SK-N-SH (cell line): Measurements from ENCODE around the gene SPACA5. TPM values are rescaled to one million over a fixed set of nuclear protein-coding genes. Genes with fewer than 3 reads are reported as not detected.
"Not testable (repeated sequence)": the region's sequence is repeated elsewhere in the genome, so short reads cannot be mapped to it uniquely, and the experiment has no call there.

ENCODE experiments used
- CTCF ChIA-PET: fragments of 300-600, 350-600 bp; formaldehyde crosslinking; extraction: SDS; loops from one replicate; lab custom pipeline; 2021; lab: Yijun Ruan, JAX
- POLR2A ChIA-PET: fragments of 350-600 bp; sonication (Branson Sonifier 250); formaldehyde crosslinking; extraction: SDS; loops from one replicate; lab custom pipeline; 2020; ENCODE audit warnings: antibody characterized with exemption, inconsistent platforms; lab: Yijun Ruan, JAX
- DNase-seq: peaks from one replicate; pipeline ENCODE4 v3.0.0; 2012
- H2AFZ ChIP-seq: fragments of 200-600 bp; sonication (generic); 2 replicates; pipeline ENCODE4 v1.8.1; 2016; ENCODE audit warnings: antibody characterized with exemption, mild to moderate bottlenecking, low read depth
- H3F3A ChIP-seq: fragments of 200-600 bp; sonication (generic); replicated peaks from 2 replicates; pipeline ENCODE3; 2016; ENCODE audit warnings: antibody characterized with exemption, mild to moderate bottlenecking; ENCODE audit not compliant: insufficient read depth
- H3K27ac ChIP-seq, 2 experiments: fragments of 200-500 bp in 1 of 2; fragments of 200-600 bp in 1 of 2; sonication (Bioruptor generic) in 1 of 2; sonication (generic), shearing (Covaris generic) in 1 of 2; 2 replicates each; pipeline versions ENCODE4 v1.5.1 to v1.6.1; 2014 to 2016; ENCODE audit warnings: low read depth in 2 of 2, inconsistent platforms in 1 of 2, low read length in 1 of 2, mild to moderate bottlenecking in 1 of 2, mixed read lengths in 1 of 2
- H3K27me3 ChIP-seq: fragments of 200-600 bp; sonication (generic), shearing (Covaris generic); 2 replicates; pipeline ENCODE4 v1.6.1; 2016; ENCODE audit warnings: mixed run types; ENCODE audit not compliant: insufficient read depth
- H3K36me3 ChIP-seq, 2 experiments: fragments of 200-500 bp in 1 of 2; fragments of 200-600 bp in 1 of 2; sonication (Bioruptor generic) in 1 of 2; sonication (generic) in 1 of 2; replicated peaks in 1 of 2; 2 replicates each; pipeline versions ENCODE3 to v1.5.1; 2014 to 2016; ENCODE audit warnings: low read length in 1 of 2, mild to moderate bottlenecking in 1 of 2; ENCODE audit not compliant: insufficient read depth in 2 of 2, control insufficient read depth in 1 of 2
- H3K4me1 ChIP-seq, 2 experiments: fragments of 200-500 bp in 1 of 2; fragments of 200-600 bp in 1 of 2; sonication (Bioruptor generic) in 1 of 2; sonication (generic), shearing (Covaris generic) in 1 of 2; 2 replicates each; pipeline versions ENCODE4 v1.5.1 to v1.6.1; 2014 to 2016; ENCODE audit warnings: low read depth in 1 of 2, low read length in 1 of 2, mixed run types in 1 of 2; ENCODE audit not compliant: insufficient read depth in 2 of 2, control insufficient read depth in 1 of 2
- H3K4me2 ChIP-seq: fragments of 200-600 bp; sonication (generic), shearing (Covaris generic); 2 replicates; pipeline ENCODE4 v1.6.1; 2017; ENCODE audit warnings: mixed run types
- H3K4me3 ChIP-seq, 2 experiments: fragments of 200-500 bp in 1 of 2; fragments of 200-600 bp in 1 of 2; sonication (Bioruptor generic) in 1 of 2; sonication (generic), shearing (Covaris generic) in 1 of 2; 2 replicates each; pipeline versions ENCODE4 v1.5.1 to v1.8.1; 2014 to 2016; ENCODE audit warnings: low read depth in 2 of 2, inconsistent platforms in 1 of 2, low read length in 1 of 2, mild to moderate bottlenecking in 1 of 2, mixed read lengths in 1 of 2, moderate library complexity in 1 of 2
- H3K79me2 ChIP-seq: fragments of 200-600 bp; sonication (generic); 2 replicates; pipeline ENCODE4 v1.8.1; 2017; ENCODE audit warnings: mild to moderate bottlenecking; ENCODE audit not compliant: insufficient read depth
- H3K9ac ChIP-seq: fragments of 200-600 bp; sonication (generic); 2 replicates; pipeline ENCODE4 v1.6.1; 2017; ENCODE audit warnings: mixed run types
- H3K9me2 ChIP-seq: fragments of 200-600 bp; sonication (generic); 2 replicates; pipeline ENCODE4 v1.6.1; 2017; ENCODE audit warnings: mixed run types
- H3K9me3 ChIP-seq: fragments of 200-600 bp; sonication (generic); 2 replicates; pipeline ENCODE4 v1.6.1; 2017; ENCODE audit warnings: mixed run types, mild to moderate bottlenecking, moderate library complexity
- H4K20me1 ChIP-seq: fragments of 200-600 bp; sonication (generic); 2 replicates; pipeline ENCODE4 v1.6.1; 2017; ENCODE audit warnings: mild to moderate bottlenecking, mixed run types; ENCODE audit not compliant: insufficient read depth
- EP300 ChIP-seq, 2 experiments: IDR thresholded peaks; 2 replicates each; pipeline versions ENCODE4 v1.4.0 to v1.6.1; 2012; ENCODE audit warnings: borderline replicate concordance in 1 of 2, low read depth in 1 of 2, low read length in 1 of 2
- FOXM1 ChIP-seq: IDR thresholded peaks from 2 replicates; pipeline ENCODE4 v1.4.0; 2012; ENCODE audit warnings: low read depth, mild to moderate bottlenecking
- GABPA ChIP-seq: IDR thresholded peaks from 2 replicates; pipeline ENCODE4 v1.4.0; 2012; ENCODE audit warnings: low read depth, mild to moderate bottlenecking
- GATA2 ChIP-seq: sonication (generic); formaldehyde crosslinking; IDR thresholded peaks from 2 replicates; pipeline ENCODE4 v1.5.0; 2020; ENCODE audit warnings: mild to moderate bottlenecking, missing genetic modification reagents
- JUND ChIP-seq: IDR thresholded peaks from 2 replicates; pipeline ENCODE4 v1.4.0; 2012
- POLR2AphosphoS5 ChIP-seq: IDR thresholded peaks from 2 replicates; pipeline ENCODE4 v1.6.1; 2012; ENCODE audit warnings: low read depth, low read length
- RAD21 ChIP-seq: IDR thresholded peaks from 2 replicates; pipeline ENCODE4 v1.6.1; 2012; ENCODE audit warnings: mild to moderate bottlenecking, low read length
- RCOR1 ChIP-seq: fragments of 150-350 bp; IDR thresholded peaks from 2 replicates; pipeline ENCODE4 v1.6.1; 2017; ENCODE audit warnings: antibody characterized with exemption, low read length
- RFX5 ChIP-seq: IDR thresholded peaks from 2 replicates; pipeline ENCODE4 v1.6.1; 2012; ENCODE audit warnings: mild to moderate bottlenecking, improper control_type of control experiment, low read length
- RXRA ChIP-seq: IDR thresholded peaks from 2 replicates; pipeline ENCODE4 v1.4.0; 2012; ENCODE audit warnings: low read depth, mild to moderate bottlenecking, borderline replicate concordance
- SIN3A ChIP-seq: IDR thresholded peaks from 2 replicates; pipeline ENCODE4 v1.6.1; 2012; ENCODE audit warnings: low read depth, mild to moderate bottlenecking, low read length, moderate library complexity, borderline replicate concordance
- SMC3 ChIP-seq: IDR thresholded peaks from 2 replicates; pipeline ENCODE4 v1.6.1; 2012; ENCODE audit warnings: low read depth, low read length, improper control_type of control experiment
- TEAD4 ChIP-seq: IDR thresholded peaks from 2 replicates; pipeline ENCODE4 v1.4.0; 2012; ENCODE audit warnings: mild to moderate bottlenecking, borderline replicate concordance; ENCODE audit not compliant: insufficient read depth
- WGBS: methylation state at CpG from one replicate; pipeline ENCODE4 v1.1.6; 2017; ENCODE audit warnings: low lambda C conversion rate; 5-methylcytosine and 5-hydroxymethylcytosine counted together
- polyA plus RNA-seq, 3 experiments: library from polyadenylated mRNA; depleted of rRNA; stranded (reverse); fragments of >200 nt; gene quantifications; 2 replicates each; pipeline ENCODE4 v1.2.3, GENCODE V29; 2012
- TF ChIP-seq, protein P1 (sequence below): fragments of 200-600 bp; sonication (generic); IDR thresholded peaks from 2 replicates; pipeline ENCODE4 v1.6.1; 2017; ENCODE audit warnings: antibody characterized with exemption, mild to moderate bottlenecking, moderate library complexity

SPACA5 gene
- not detected in 2 replicates for polyA plus RNA-seq (2012; rRNA removed)
- not detected in 2 replicates for polyA plus RNA-seq (2012; cell fraction: cytosol; rRNA removed)
- polyA plus RNA-seq (2012; cell fraction: nucleus; rRNA removed): not detected in 2 replicates

DNA sequence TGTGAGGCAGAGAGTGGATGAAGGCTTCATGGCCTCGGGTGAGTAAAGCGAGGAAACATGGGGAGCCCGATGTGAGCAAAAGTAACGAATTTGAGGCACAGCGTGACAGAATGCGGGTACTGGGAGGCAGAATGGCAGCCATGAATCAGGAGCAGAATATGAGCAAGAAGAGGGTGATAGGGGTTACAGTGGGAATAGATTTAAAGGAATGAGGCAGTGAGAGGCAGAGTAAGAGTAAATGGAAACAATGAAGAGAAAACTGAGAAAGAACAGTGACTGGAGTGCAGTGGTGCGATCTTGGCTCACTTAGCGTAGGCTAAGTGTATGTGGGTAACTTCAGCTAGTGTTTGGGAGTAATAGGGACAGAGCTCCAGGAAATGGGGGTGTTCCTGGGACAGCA is at the start of gene SPACA5:
SPACA5 (plus strand) TSS at position 301 of the 400 bp plus-strand sequence. CDS start 815 bp downstream, outside the sequence.
- H3K9me2 ChIP-seq, H3K4me1 ChIP-seq, POLR2A ChIA-PET, H2AFZ ChIP-seq, H4K20me1 ChIP-seq, DNase-seq, H3K36me3 ChIP-seq, H3K4me2 ChIP-seq, H3K4me3 ChIP-seq, H3F3A ChIP-seq, H3K27me3 ChIP-seq, CTCF ChIA-PET, H3K27ac ChIP-seq, H3K9me3 ChIP-seq, H3K9ac ChIP-seq: not testable (repeated sequence)
- no CpG with 5 or more reads among the region's 8 CpGs for WGBS
- peaks cover 16% of the 10 kb centered on the region; the same call in 1 of the 2 replicates for H3K79me2 ChIP-seq

DNA sequence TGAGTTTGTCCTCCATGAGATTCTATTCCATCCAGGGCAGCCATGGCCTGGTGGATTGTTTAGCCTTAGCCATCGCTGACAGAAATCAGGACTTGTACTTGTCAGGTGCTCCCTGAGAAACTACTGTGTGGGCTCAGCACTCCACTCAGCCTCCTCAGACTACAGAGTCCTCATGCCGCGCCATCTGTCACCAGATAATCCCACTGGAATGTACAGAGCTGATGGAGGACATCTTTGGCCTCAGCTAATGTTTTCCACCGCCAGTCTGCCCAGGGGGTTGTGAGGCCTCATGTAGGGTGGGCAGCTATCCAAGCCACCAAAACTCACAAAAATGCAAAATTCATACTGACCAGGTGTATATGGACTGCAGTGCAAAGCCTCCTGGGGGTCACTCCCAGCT is 48.6 kb upstream of the SPACA5 start:
- H3K9me2 ChIP-seq, H3K4me1 ChIP-seq, DNase-seq, H3K9me3 ChIP-seq, H3K9ac ChIP-seq, H3K79me2 ChIP-seq, H4K20me1 ChIP-seq, H3F3A ChIP-seq, H3K4me3 ChIP-seq, H3K27ac ChIP-seq, H3K36me3 ChIP-seq, H3K27me3 ChIP-seq, POLR2A ChIA-PET, H3K4me2 ChIP-seq, H2AFZ ChIP-seq: not testable (repeated sequence)
- CTCF ChIA-PET: interaction anchor here (1.9 to 2.3 kb wide), 3 partner anchors 10 to 70 kb away, joined by 6 to 10 read pairs (median 8); no protein-coding TSS in a partner anchor
- WGBS: 39% methylated on average over 3 of the region's 4 CpGs

GRCh38 chrX:47958761-47959342 is 47.9 kb upstream of the SPACA5 start:
- Histone ChIP-seq H3K79me2 (no peaks in the 10 kb centered on the region), H3K27me3 (no peaks in the 10 kb centered on the region; the same call in 1 of the 2 replicates), H3K27ac (no peak overlapping the region), H3K9me3 (no peaks in the 10 kb centered on the region), H3F3A (no peaks in the 10 kb centered on the region), H3K9me2 (no peaks in the 10 kb centered on the region), H3K9ac (no peak overlapping the region), H3K36me3 (no peaks in the 10 kb centered on the region), H4K20me1 (no peaks in the 10 kb centered on the region), H3K4me3 (no peak overlapping the region), H3K4me2 (no peak overlapping the region), H2AFZ (no peak overlapping the region), H3K4me1 (no peaks in the 10 kb centered on the region)
- CTCF ChIA-PET: interaction anchor here (0.6 to 2.3 kb wide), 5 partner anchors 11 to 105 kb away, joined by 3 to 10 read pairs (median 6); no protein-coding TSS in a partner anchor
- POLR2A ChIA-PET: no interaction called here
- no peak for TF ChIP-seq SIN3A
- no peak for TF ChIP-seq RFX5
- no peak for TF ChIP-seq TEAD4
- no peak for TF ChIP-seq RCOR1
- TF ChIP-seq EP300 (IDR thresholded peaks at IDR 0.05; ENCODE audit: borderline replicate concordance in 1 of 2, low read depth in 1 of 2, low read length in 1 of 2): no peak
- TF ChIP-seq, protein P1, sequence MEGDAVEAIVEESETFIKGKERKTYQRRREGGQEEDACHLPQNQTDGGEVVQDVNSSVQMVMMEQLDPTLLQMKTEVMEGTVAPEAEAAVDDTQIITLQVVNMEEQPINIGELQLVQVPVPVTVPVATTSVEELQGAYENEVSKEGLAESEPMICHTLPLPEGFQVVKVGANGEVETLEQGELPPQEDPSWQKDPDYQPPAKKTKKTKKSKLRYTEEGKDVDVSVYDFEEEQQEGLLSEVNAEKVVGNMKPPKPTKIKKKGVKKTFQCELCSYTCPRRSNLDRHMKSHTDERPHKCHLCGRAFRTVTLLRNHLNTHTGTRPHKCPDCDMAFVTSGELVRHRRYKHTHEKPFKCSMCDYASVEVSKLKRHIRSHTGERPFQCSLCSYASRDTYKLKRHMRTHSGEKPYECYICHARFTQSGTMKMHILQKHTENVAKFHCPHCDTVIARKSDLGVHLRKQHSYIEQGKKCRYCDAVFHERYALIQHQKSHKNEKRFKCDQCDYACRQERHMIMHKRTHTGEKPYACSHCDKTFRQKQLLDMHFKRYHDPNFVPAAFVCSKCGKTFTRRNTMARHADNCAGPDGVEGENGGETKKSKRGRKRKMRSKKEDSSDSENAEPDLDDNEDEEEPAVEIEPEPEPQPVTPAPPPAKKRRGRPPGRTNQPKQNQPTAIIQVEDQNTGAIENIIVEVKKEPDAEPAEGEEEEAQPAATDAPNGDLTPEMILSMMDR: no peak; the same call in 1 of the 2 replicates
- TF ChIP-seq FOXM1: no peak
- TF ChIP-seq RXRA: no peak
- TF ChIP-seq GABPA: no peak
- peak; percentile 29; the same call in 1 of the 2 replicates for TF ChIP-seq SMC3
- no peak for TF ChIP-seq JUND
- no peak for TF ChIP-seq POLR2AphosphoS5
- TF ChIP-seq RAD21: peak; percentile 47
- no peak for TF ChIP-seq GATA2 (CRISPR knock-in tag)
- peak; percentile 36 for DNase-seq
- 27% methylated on average over 4 of the region's 4 CpGs for WGBS
